ENCODE results near the gene HNRNPF.

The HNRNPF gene

GRCh38 chr10:43417950-43418768 lies 9.2 kb upstream of the HNRNPF start:
- no peak for FAIRE-seq
- TF ChIP-seq CTCF (IDR thresholded peaks at IDR 0.05; ENCODE audit: insufficient read depth, missing control alignments), result no peak
- DNase-seq (ENCODE audit: insufficient read length, low spot score), result no peak

- FAIRE-seq (no peak), DNase-seq (ENCODE audit: insufficient read length, low spot score) (no peak)
- TF ChIP-seq CTCF (IDR thresholded peaks at IDR 0.05; ENCODE audit: insufficient read depth, missing control alignments), result no peak
These were observed 6.6 kb upstream of the HNRNPF start for GRCh38 chr10:43415544-43415943.

GRCh38 chr10:43411536-43411935 lies 2.5 kb upstream of the HNRNPF start:
- FAIRE-seq (no peak), DNase-seq (ENCODE audit: insufficient read length, low spot score) (no peak)

GRCh38 chr10:43410345-43410744 lies 1.4 kb upstream of the HNRNPF start:
- DNase-seq (ENCODE audit: insufficient read length, low spot score), result no peak
- no peak for TF ChIP-seq CTCF (IDR thresholded peaks at IDR 0.05; ENCODE audit: insufficient read depth, missing control alignments)
- FAIRE-seq, result no peak

More at GRCh38 chr10:43411536-43411935, 2.5 kb upstream of the HNRNPF start:
- TF ChIP-seq CTCF (IDR thresholded peaks at IDR 0.05; ENCODE audit: insufficient read depth, missing control alignments), result no peak

- no peak for TF ChIP-seq CTCF (IDR thresholded peaks at IDR 0.05; ENCODE audit: insufficient read depth, missing control alignments)
- FAIRE-seq, result no peak
These were observed 561 bp upstream of the HNRNPF start for GRCh38 chr10:43409385-43410109.

GRCh38 chr10:43408331-43408709 lies 666 bp downstream of the HNRNPF start:
- FAIRE-seq (no peak), DNase-seq (ENCODE audit: insufficient read length, low spot score) (no peak)
- TF ChIP-seq CTCF (IDR thresholded peaks at IDR 0.05; ENCODE audit: insufficient read depth, missing control alignments), result no peak

More at GRCh38 chr10:43409385-43410109, 561 bp upstream of the HNRNPF start:
- no peak for DNase-seq (ENCODE audit: insufficient read length, low spot score)

All from D721Med (cell line).